Measurements from ENCODE around the gene ZWILCH.

ZWILCH gene

GRCh38 chr15:66558271-66558670, 53.1 kb downstream of the ZWILCH start:
- no peak for DNase-seq

DNA sequence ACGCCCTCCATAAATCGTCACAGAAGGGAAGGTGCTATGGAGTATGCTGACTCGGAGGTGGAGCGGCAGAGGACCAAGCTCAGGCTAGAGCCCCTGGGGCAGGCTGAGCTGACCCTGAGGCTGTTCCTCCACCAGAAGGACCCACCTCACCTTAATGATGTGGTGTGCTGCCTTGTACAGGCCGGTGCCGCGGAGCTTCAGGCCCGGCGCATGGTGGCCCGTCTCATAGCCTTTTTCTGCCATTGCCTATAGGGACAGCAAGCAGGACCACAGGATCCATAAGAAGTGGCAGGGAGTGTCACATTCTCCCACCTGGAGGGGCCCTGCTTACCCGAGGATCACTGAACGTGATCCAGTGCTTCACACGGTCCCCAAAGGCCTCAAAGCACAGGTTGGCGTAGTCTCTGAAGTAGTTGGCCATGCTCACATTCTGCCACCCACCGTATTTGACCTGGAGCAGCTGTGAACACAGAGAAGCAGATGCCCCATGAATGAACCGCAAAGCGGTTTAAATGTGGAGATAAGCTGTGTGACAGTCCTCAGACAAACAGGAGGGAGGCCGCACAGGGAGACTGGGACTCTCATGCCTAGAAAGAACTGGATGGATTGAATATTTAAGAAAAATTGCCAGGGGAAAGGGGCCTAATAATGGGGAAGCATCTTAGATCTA, 55.9 kb downstream of the ZWILCH start:
- DNase-seq = no peak

DNA sequence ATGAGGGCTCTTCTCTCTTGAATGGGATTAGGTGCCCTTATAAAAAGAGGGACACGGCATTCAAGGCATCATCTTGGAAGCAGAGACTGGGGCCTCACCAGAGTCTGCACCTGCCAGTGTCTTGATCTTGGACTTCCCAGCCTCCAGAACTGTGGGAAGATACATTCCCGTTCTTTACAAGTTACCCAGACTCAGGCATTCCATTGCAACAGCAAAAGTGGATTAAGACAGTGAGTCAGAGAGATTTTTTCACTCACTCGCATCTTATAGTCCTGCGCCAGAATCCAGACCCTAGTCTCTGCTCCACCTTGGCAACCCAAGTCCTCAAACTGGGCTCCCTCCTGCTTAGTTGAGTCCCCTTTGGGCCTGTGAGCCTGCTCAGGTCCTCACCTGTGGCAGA, 58.0 kb downstream of the ZWILCH start:
- no peak for DNase-seq

GRCh38 chr15:66563566-66564110, 58.5 kb downstream of the ZWILCH start:
- no peak for DNase-seq

DNA sequence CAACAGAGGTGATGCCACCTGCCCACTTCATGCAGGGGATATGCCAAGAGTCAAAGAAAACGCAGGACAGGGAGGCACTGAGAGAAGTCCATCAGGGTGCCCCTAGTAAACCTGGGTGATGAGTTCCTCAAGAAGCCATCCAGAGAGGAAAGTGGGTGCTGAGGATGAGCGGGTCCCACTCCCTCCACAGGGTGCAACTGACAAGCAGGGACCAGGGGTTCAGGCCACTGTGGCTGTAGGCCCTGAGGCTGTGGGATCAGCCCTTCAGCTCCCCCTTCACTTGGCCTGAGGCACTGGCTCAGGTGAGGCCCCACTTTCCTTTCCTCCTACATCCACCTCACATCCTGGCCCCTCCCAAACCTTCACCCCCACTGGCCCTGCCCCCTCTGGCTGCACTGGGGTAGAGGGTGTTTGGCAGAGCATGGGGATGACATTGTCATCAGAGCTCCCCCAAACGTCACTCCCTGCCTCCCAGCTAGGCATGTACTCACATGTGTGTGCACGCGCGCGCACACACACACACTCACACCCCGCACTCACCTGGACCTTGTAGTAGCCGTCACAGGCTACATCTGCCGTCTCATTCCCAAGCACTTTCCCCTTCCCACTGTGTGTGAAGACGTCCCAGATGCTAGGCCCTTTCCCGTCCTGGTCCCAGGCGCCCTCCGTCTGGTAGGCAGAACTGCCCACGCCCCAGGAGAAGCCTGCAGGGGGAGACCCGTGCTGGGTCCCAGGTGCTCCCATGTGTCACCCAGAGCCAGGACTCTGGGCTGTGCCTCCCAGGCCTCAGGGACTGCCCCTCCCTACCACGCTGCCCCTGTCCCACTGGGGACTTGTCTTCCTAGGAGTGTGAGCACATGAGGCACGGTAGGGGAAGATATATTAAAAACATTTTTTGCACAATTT, 59.3 kb downstream of the ZWILCH start:
- no peak for DNase-seq

DNA sequence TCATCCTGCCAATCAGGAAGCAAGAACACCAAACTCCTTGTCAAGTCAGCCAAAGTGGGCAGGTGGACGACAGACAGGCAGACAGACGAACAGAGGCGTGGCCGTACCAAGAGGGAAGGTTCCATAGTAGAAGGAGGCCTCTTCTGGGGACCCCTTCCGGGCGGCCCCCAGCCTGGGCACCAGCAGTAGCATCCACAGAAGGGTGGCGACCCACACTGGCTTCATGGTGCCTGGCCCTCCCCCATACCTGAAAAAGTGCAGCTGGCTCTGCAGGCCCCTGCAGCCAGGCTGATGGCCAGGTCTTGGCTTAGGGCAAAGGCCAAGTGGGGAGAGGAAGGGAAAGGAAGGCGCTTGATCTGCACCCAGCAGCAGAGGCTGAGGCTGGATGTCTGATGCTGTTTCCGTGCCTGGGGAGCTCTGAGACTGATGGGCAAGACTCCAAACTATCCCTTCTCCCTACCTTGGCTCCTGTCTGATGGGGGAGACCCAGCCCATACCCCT, 60.1 kb downstream of the ZWILCH start:
- DNase-seq = no peak

DNA sequence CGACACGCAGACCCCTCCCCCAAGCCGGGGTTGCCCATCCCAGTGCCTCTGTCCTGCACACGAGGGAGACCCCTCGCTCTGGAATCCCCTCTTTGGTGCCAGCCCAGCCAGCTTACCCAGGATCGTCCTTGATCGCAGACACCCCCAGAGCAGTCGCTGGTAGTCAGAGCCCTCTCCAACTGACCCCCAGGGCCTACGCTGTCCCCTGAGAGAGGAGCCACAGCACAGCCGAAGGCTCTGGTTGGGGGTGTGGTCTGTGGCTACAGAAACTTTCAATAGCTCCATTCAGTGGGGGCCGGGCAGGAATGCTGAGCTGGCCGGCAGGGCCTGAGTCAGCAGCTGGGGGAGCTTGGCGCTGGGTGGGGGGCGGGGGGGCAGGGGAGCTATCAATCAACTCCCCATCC, 60.6 kb downstream of the ZWILCH start, which contains the start of gene LCTL:
TSS of gene LCTL (minus strand) at position 258 of the 404 bp plus-strand sequence. CDS start 633 bp downstream, outside the sequence.
- no peak for DNase-seq

DNA sequence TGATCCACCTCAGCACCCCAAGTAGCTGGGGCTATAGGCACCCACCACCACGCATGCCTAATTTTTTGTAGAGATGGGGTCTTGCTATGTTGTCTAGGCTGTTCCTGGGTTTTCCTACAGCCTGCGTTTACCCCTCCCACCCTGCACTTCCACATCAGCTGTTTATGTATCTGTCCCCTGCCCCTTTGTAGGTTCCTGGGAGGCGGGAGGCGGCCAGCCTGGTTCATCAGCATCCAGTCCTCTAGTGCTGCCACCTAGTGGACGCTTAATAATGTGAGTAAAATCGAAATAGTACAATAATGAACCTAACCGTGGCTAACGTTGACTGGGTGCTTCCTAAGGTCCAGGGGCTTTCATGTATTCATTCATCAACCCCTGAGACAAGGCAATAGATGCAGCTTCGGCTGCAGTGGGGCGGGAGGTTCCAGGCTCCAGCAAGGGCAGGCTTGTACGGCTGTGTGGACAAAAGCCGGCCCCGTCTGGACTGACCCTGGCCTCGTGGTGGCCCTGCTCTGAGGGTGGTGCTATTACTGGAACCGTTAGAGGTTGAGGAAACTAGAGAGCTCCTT, 61.9 kb downstream of the ZWILCH start:
- peak; percentile 68 for DNase-seq

- DNase-seq = no peak
These were observed 62.8 kb downstream of the ZWILCH start for GRCh38 chr15:66567897-66568296.

DNA sequence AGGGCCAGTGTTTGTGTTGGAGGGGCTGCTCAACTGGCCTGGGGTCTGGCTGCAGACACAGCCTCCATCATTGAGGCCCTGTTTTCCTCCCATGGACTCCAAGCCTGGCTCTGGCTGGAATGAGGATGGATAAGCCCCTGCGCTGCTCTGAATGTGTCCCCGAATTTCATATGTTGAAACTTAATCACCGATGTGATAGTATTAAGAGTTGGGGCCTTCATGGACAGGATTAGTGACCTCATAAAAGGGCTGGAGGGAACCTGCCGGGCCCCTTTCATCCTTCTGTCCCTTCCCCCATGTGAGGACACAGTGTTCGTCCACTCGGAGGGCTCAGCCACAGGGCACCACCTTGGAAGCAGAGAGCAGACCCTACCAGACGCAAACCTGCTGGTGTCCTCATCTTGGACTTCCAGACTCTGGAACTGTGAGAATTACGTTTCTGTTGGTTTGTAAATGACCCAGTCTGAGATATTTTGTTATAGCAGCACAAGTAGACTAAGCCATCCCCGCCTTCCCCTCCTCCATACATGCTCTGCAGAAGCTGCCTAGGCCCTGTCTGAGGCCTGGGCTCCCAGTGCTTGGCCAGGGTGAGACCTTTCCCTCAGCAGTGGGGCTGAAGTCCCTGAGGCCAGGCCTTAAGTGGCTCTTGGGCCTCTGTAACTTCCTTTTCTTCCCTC, 64.5 kb downstream of the ZWILCH start:
- no peak for DNase-seq

- no peak for DNase-seq
These were observed 65.2 kb downstream of the ZWILCH start for GRCh38 chr15:66570327-66570726.

- DNase-seq = no peak
These were observed 65.8 kb downstream of the ZWILCH start for GRCh38 chr15:66570842-66571478.

- no peak for DNase-seq
These were observed 67.0 kb downstream of the ZWILCH start for GRCh38 chr15:66572146-66572545.

- no peak for DNase-seq
These were observed 68.2 kb downstream of the ZWILCH start for GRCh38 chr15:66573348-66573718.

- DNase-seq = no peak
These were observed 68.8 kb downstream of the ZWILCH start for GRCh38 chr15:66573719-66574595.

GRCh38 chr15:66574596-66574950, 69.4 kb downstream of the ZWILCH start:
- no peak for DNase-seq

DNA sequence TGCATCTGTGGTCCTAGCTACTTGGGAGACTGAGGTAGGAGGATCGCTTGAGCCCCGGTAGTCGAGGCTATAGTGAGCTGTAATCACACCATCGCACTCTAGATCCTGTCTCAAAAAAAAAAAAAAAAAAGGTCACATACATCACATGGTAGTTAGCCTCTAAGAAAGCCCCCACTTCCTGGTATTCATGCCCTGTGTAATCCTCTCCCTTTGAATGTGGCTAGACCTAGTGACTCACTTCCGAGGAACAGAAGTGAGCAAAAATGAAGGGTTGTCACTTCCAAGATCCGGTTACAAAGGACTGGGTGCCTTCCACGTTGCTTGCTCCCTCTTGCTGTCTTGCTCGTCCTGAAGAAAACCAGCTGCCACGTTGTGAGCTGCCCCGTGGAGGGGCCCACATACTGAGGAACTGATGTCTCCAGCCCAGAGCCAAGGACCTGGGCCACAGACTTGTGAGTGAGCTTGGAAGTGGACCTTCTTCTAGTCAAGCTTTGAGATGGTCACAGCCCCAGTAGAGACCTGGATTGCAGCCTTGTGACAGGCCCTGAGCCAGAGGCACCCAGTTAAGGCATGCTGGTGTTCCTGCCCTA, 73.3 kb downstream of the ZWILCH start:
- DNase-seq = no peak

GRCh38 chr15:66580643-66581042, 75.5 kb downstream of the ZWILCH start:
- DNase-seq = no peak

DNA sequence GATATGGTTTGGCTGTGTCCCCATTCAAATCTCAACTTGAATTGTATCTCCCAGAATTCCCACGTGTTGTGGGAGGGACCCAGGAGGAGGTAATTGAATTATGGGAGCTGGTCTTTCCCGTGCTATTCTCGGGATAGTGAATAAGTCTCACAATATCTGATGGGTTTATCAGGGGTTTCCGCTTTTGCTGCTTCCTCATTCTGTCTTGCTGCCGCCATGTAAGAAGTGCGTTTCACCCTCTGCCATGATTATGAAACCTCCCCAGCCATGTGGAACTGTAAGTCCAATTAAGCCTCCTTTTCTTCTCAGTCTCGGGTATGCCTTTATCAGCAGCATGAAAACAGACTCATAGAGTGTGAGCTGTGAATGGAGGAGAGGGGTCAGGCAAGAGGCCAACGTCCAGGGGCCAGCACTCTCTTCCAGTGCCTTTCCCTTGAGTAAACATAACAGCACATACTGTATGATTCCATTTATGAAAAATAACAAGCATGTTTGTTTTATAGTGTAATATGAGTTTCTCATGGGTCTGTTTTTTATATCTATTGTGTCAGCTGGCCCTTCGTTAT, 76.9 kb downstream of the ZWILCH start:
- DNase-seq = no peak

GRCh38 chr15:66586155-66586976, 81.2 kb downstream of the ZWILCH start:
- DNase-seq = no peak
